D721Med (cell line): ENCODE data around the gene HSD17B8.

ENCODE experiments used
- DNase-seq: peaks from one replicate; pipeline ENCODE4 v3.0.0; 2011; ENCODE audit warnings: low spot score; ENCODE audit not compliant: insufficient read length
- FAIRE-seq: peaks from 2 replicates; lab custom pipeline; 2011; peaks lifted over from hg19 to GRCh38; lab: Jason Lieb, UNC
- CTCF ChIP-seq: IDR thresholded peaks from 2 replicates; pipeline ENCODE4 v1.5.1; 2012; ENCODE audit warnings: mild to moderate bottlenecking, control low read depth; ENCODE audit not compliant: insufficient read depth; ENCODE audit errors: missing control alignments

The HSD17B8 gene

GRCh38 chr6:33204415-33205190 is at the start of gene HSD17B8:
TSS of gene HSD17B8 (plus strand) at chr6:33204655. CDS start at chr6:33204669, 14 bp downstream.
- no peak for FAIRE-seq
- no peak for TF ChIP-seq CTCF
- DNase-seq = peak; percentile 99

- FAIRE-seq (no peak), DNase-seq (no peak)
- TF ChIP-seq CTCF = no peak
These were observed 47.9 kb upstream of the HSD17B8 start for GRCh38 chr6:33156561-33156960.

GRCh38 chr6:33156964-33157363 is 47.5 kb upstream of the HSD17B8 start:
- no peak for DNase-seq

GRCh38 chr6:33160096-33160495 is 44.4 kb upstream of the HSD17B8 start:
- no peak for TF ChIP-seq CTCF
- no peak for FAIRE-seq
- DNase-seq = no peak

More at GRCh38 chr6:33156964-33157363, 47.5 kb upstream of the HSD17B8 start:
- no peak for FAIRE-seq
- TF ChIP-seq CTCF = no peak

GRCh38 chr6:33160728-33161344 is 43.6 kb upstream of the HSD17B8 start:
- TF ChIP-seq CTCF = no peak
- DNase-seq (no peak), FAIRE-seq (no peak)

GRCh38 chr6:33161354-33162331 is 42.8 kb upstream of the HSD17B8 start:
- no peak for FAIRE-seq
- peak; percentile 95 for DNase-seq
- TF ChIP-seq CTCF = peak; percentile 84
